HG02938 (cell line): ENCODE measurements around the gene SOS2.
A peak's percentile ranks its signal among the peaks of the same experiment; 100 is the strongest.
"Not testable (repeated sequence)": the region's sequence is repeated elsewhere in the genome, so short reads cannot be mapped to it uniquely, and the experiment has no call there.

Experiments used
- ATAC-seq: cut with Tn5 transposase; IDR thresholded peaks from one replicate; pipeline ENCODE4 v1.9.1; 2021; ENCODE audit warnings: mild to moderate bottlenecking, moderate library complexity; ENCODE audit not compliant: unreplicated experiment

Gene SOS2

GRCh38 chr14:50086321-50086711 lies 145.1 kb downstream of the SOS2 start:
- ATAC-seq: no peak

GRCh38 chr14:50085570-50086320 lies 145.6 kb downstream of the SOS2 start:
- ATAC-seq: peak; percentile 53

DNA sequence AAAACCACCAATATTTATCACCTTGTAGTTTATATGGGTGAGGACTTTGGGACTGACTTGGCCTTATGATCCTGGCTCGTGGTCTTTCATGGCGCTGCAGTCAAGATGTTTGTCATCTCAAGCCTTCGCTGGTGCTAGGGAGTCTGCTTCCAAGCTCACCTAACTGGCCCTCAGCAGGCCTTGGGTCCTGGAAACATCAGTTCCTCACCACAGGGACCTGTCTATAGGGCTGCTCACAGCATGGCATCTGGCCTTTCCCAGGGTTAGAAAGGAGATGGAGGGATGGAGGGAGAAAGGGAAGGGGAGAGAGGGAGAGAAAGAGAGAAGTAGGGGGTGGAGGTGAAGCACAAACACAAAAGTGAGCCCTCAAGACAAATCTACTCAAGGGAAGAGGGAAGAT lies 146.7 kb downstream of the SOS2 start:
- ATAC-seq: no peak

DNA sequence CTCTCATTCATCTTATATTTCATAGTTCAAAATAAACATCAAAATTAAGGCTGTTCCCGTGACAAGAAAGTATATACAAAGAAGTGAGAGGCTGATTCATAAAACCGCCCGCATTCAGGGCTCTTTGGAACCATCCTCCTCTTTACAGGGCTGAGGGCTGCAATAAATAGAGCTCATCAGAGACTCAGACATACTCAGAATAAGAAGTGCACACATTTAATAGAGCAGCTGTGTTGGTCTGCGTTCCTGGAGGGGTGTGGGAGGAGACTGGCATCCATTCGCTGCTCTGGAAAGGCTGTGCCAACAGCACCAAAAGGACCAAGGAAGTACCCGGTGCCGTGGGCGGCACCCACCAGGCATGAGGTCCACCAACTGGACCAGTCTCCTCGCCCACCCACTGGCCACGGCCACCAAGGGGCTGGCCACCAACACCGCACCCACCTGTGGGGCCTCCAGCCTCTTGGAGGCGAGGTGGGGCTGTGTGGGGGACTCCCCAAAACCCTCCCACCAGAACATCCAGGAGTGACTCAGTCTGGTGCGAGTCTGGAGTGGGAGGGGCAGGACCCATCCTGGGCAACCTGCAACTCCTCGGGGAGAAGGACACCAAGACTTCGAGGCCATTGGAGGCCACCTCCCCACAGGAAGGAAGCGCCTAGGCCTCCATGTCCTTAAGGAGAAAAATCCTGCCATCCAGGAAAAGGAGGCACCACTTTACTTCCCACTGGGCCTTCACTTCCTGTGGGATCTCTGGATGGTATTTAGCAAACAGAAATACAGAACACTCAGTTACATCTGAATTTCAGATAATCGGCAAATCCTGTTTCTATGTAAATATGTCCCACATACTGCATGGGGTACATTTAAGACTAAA lies 147.7 kb downstream of the SOS2 start:
- ATAC-seq: peak; percentile 31

DNA sequence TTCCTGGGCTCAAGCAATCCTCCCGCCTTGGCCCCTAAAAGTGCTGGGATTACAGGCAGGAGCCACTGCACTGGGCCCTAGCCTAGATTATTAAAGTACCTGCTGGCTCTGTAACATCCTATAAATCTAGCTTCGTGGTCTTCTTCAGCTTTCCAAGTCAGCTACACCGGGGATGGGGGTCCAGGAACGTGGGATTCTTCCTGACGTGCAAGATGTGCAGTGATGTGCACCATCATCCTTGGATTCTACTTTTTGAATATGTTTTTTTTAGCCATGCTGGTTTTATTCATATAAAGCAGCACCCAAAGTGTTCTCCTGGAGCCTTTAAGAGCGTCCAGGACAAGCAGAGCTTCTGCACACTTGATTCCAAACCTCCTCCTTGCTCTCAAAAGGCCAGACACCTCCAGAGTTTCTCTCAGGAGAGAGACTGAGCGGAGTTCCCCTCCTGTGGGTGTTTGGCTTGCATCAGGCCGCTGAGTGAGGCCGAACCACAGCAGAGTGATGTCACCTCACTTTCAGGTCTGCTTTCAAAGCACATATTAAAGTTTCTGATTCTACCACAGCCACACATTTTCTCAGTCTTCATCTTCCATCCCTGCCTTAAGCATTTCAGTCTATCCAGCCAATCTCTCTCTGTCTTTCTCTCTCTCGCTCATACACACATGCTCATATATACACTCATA lies 148.5 kb downstream of the SOS2 start:
- peak; percentile 72 for ATAC-seq

DNA sequence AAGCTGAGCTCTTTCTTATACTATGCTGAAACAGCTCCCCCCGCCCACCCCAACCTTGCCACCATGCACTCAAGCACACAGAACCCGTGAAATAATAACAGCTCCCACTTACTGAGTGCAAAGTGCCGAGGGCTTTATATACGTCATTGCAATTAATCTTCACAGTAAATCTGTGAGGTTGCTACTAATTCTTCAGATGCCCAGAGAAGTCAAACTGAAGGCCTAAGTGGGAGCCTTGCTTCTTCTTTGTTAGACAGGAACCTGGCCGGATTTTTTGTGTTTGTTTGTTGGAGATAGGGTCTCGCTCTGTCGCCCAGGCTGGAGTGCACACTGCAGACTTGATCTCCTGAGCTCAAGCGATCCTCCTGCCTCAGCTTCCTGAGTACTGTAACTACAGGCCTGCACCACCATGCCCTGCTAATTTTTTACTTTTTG lies 149.1 kb downstream of the SOS2 start:
- no peak for ATAC-seq

GRCh38 chr14:50079103-50079502 lies 152.3 kb downstream of the SOS2 start:
- not testable (repeated sequence) for ATAC-seq

DNA sequence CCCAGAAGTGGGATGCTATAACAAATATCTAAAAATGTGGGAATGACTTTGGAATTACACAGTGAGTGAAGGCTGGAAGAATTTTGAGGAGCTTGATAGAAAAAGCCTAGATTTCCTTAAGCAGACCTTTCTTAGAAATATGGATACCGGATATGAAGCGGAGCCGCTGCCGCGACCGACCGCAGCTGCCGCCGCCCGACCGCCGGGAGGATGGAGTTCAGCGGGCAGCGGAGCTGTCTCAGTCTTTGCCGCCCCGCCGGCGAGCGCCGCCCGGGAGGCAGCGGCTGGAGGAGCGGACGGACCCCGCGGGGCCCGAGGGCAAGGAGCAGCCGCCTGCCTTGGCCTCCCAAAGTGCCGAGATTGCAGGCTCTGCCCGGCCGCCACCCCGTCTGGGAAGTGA lies 157.7 kb downstream of the SOS2 start:
- not testable (repeated sequence) for ATAC-seq

- ATAC-seq: no peak
Observed at GRCh38 chr14:50072395-50072794, 159.0 kb downstream of the SOS2 start.

DNA sequence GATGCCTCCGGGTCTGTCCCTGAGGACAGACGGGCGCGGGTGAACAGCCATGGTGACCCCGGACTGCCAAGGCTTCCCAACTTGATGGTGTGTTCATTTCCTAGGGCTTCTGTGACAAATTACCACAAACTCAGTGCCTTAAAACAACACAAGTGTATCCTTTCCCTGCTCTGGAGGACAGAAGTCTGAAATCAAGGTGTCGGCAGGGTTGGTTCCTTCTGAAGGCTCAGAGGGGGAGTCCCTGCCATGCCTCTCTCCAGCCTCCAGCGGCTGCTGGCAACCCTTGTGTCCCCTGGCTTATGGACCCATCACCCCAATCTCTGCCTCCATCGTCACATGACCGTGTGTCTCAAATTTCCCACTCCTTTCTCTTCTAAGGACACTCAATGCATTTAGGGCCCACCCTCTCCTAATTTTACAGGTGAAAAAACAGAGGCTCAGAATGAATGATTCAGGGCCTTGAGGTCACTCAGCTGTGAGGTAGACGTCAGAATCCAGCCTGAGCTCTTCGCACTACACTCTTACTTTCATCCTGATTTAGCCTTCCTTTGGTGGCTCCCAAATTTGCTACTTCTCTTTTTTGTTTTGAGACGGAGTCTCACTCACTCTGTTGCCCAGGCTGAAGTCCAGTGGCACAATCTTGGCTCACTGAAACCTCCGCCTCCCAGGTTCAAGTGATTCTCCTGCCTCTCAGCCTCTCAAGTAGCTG lies 160.4 kb downstream of the SOS2 start:
- no peak for ATAC-seq

GRCh38 chr14:50070230-50070629 lies 161.1 kb downstream of the SOS2 start:
- ATAC-seq: no peak

GRCh38 chr14:50069325-50069724 lies 162.1 kb downstream of the SOS2 start:
- ATAC-seq: no peak

- ATAC-seq: no peak
Observed at GRCh38 chr14:50068496-50068895, 162.9 kb downstream of the SOS2 start.

GRCh38 chr14:50067723-50068495 lies 163.5 kb downstream of the SOS2 start:
- no peak for ATAC-seq
